ENCODE measurements around the gene PRKCE. TPM values are rescaled to one million over a fixed set of nuclear protein-coding genes. Genes with fewer than 3 reads are reported as not detected.
"Not testable (repeated sequence)": the region's sequence is repeated elsewhere in the genome, so short reads cannot be mapped to it uniquely, and the experiment has no call there.

The PRKCE gene
- total RNA-seq, 1 experiment from 2014 or later, result 17.7 TPM

DNA sequence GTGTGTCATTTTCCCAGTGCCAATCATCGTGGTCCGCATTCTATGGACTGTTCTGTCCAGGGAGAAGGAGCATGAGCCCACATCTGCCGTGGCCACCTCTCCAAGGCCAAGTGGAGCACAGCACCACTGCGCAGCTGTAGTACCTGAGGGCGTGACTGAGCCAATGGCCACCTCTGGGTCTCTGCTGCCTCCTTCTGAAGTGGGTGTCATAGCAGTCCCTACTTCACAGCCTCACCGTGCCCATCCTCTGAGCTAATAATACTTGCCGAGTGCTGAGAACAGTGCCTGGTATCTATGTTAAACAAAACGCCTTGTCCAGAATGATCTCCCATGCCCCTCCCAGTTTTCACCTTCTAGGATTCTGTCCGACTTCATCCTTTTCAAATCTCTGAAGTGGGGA is 256.1 kb downstream of the PRKCE start:
- DNase-seq (ENCODE audit: low spot score), result no peak

DNA sequence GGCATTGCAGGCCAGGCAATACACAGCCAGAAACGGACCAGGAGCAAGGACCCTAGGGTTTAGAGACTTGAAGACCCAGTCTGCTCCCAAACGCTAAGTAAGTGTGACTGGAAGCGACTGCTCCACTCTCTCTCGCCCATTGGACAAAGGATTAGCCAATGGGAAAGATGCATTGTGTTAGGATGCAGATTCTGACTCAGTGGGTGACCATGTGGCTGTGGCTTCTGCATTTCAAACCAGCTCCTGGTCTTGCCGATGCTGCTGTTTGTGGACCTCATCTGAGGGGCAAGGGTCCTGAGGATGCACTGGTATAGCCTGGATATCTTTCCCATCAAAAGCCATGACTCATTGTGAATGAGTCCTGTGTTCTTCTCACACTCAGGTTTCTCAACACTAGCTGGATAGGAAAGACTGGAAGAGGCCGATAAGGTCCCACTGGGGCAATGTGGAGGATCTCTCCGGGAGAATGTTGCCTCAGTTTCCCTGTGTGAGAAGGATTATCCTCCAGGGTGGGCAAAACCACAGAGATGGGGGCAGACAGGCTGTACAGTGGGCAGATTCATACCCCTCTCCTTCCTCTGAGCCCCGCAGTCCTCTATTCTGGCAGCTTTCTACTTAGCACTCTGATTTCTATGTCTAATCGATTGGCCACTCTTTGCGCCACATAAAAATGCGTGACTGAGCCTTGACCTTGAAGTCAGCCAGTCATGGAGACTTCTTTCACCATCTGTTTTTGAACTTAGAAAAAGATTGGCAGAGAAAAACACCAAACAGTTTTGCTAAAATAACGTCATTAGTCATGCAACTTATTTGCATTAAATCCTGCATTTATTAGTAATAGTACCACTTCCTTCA is 257.1 kb downstream of the PRKCE start:
- DNase-seq (ENCODE audit: low spot score), result no peak

DNA sequence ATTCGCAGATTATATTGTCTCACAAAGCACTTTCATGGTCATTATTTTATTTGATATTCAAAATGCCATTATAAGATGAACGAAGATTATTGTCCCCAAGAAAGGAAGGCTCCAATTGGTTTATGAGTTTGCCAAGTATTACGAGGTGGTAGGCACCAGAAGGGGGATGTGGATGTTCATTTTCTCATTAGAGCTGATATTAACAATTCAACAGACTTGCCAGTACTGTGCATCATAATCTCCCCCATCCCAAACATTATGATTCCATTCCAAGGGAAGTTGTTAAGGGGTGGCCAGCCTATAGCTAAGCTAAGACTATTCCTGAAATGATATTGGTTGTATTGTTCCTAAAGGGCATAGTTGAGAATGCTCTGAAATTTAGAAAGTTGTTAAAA is 257.7 kb downstream of the PRKCE start:
- DNase-seq (ENCODE audit: low spot score), result no peak

DNA sequence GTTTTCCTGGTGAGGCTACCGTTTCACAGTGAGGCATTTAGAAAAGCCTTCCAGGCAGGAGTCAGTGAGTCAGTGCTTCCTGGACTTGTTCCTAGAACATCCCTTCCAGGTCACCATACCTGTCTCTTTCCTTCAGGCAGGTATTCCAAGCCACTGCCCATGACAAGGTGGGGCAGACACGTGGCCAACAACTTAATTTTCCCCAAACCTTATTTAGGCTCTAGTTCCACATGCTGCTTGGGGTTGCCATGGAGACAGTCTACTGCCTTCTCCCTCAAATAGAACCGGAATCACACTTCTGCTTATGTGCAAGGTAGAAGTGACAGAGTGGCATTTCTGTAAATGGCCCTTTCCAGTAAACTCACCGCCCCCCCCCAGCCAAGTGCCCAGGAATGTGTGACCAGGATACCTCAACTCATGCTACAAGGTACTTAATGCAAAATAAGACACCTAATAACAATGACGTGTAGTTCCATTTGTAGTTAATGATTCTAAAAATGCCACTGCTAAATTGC is 258.3 kb downstream of the PRKCE start:
- DNase-seq (ENCODE audit: low spot score), result no peak

DNA sequence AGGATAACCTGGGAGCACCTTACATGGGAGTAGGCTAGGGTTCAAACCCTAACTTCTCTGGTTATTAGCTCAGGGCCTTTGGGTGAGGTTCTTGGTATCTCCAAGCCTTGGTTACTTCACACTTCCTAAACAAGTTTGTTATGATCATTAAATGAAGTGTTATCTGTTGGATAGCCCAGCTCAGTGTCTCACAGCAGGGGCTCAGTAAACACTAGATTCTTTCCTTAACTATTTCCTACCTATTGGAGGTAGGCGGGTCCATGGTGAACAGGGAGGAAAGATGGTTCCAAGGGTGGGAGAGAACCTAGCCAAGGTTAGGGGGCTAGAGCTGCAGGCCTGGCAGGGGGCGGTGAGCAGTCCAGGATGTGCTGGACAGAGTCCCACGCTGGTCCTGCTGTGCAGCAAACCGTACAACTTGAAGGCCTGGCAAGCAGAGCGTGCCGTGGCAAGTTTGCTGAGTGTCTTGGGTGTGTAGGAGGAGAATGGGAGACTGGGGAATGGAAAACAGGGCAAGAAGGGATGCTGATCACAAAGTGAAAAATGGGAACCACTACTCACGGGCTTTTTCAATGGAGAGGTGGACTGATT is 259.1 kb downstream of the PRKCE start:
- DNase-seq (ENCODE audit: low spot score), result no peak

DNA sequence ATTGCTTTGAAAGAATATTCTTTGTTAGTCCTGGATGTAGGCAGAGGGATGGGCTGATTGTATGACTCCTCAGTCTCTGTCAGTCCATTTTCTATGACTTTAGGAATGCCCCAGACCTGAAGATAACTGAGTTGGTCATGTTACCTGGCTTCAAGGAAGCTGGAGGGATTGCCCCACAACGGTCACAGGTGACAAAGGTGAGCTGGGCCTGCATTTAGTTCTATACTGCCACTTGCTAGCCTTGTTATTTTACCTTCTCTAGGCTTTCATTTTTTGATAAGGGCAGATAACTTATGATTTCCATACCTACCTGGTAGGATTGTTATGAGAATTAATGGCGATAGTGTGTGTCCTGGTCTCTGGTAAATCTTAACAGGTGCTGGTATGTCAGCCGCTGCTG is 260.1 kb downstream of the PRKCE start:
- no peak for DNase-seq (ENCODE audit: low spot score)

DNA sequence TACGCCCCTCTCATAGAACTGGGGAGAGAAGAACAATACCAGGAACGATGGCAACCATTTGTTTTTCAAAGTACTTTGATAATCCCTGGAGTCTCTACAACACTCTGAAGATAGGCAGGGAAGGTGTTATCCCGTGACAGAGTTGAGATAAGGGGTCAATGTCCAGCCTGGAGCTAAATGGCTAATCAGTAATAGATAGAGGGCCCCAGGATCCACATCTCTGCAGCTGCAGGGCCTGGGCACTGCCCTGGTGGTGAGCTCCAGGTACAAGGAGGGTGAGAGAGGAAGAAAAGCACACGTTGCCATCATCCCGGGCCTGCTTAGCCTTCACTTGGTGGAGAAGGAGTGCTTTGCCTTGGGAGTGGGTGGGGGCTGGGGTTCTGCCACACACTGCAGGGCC is 260.6 kb downstream of the PRKCE start:
- DNase-seq (ENCODE audit: low spot score), result no peak

DNA sequence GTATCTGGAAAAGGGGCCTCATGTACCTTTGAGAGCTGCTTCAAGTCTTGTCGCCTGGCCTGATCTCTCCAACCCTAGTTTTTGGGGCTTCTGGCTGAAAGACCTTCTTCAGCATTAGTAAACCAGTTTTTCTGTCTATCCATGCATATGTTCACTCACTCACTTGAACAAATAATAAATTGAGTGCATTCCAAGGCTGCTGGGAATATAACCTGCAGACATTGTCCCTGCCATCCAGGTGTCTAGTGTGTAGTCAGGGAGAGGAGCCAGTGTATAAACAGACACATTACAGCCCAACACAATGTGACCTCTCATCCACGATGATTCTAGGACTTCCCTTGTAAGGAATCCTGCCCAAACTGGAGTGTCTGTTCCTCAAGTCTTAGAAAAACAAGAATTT is 262.1 kb downstream of the PRKCE start:
- DNase-seq (ENCODE audit: low spot score), result no peak

DNA sequence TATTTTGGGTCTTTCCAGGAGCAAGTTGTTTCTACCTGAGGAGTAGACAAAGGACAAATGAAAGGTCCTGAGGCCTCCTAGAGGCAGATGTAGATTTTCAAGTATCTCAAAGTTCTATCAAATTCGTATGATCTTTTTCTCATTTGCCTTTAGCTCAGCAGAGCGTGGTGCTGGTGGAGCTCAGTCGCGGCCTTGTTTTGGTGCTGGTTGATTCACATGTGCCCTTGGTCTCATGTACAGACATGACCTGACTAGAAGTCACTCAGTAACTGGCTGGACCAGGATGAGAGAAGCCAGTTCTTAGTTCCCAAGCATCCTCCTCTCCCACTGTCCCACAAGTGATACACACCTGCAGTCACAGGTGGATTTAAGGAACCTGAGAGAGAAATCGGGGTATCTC is 264.0 kb downstream of the PRKCE start:
- DNase-seq (ENCODE audit: low spot score), result no peak

DNA sequence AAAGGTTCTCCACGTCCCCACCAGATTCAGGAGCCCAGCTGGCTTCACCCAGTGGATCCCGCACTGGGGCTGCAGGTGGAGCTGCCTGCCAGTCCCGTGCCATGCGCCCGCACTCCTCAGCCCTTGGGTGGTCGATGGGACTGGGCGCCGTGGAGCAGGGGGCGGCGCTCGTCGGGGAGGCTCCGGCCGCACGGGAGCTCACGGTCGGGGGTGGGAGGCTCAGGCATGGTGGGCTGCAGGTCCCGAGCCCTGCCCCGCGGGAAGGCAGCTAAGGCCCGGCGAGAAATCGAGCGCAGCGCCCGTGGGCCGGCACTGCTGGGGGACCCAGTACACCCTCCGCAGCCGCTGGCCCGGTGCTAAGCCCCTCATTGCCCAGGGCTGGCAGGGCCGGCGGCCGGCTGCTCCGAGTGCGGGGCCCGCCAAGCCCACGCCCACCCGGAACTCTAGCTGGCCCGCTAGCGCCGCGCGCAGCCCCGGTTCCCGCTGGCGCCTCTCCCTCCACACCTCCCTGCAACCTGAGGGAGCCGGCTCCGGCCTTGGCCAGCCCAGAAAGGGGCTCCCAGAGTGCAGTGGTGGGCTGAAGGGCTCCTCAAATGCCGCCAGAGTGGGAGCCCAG is 266.2 kb downstream of the PRKCE start:
- not testable (repeated sequence) for DNase-seq (ENCODE audit: low spot score)

DNA sequence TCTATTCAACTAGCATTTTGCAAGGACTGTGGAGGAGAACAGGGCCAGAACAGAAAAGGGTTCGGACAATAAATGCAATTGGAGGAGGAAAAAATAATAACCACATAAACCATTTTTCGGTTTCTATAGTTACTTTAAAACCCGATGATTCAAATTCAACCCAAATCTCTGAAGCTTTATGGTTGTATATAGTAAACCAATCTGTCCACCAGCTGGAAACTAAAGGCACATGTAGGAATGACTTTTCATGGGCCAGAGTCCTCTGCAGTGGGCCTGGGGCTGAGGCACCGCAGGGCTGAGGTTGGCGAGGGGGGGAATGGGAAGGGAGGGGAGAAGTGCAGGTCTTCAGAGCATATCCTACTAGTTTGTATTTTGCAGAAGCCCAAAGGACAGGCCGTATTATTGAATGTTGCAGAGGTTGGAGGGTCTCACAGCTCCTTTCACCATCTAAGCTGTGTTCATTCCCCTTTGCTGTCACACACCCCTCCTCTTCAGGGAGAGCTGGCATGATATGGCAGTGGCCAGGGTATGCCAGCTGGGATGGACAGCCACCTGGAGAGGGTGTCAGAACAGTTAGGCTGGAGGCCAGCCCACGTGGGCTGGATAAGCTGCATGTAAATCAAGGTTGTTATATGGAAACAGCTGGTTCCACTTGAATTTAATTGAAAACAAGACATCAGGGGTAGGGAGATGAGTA is 267.1 kb downstream of the PRKCE start:
- DNase-seq (ENCODE audit: low spot score), result no peak

DNA sequence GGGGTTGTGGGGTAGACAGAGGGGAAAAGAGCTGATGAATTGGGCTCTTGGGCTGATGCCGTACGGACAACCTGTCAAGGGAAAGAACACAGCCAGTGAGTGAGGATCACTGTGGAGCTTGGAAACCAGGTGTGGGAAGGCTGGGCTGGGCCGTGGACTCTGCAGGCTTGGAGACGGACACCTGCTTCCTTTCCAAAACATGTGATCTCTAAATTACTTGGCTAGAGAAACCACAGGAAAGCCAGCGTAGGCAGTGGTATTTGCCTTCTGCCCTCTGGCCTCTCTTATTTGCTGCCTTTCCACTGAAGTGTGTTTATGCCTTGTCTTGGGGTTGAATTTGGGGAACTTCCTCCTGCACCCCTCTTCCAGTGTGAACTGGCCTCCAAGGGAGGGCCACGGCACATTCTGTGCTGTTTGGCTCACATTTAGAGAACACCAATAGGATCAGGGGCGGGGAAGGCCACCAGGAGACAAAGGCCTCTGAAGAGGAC is 267.7 kb downstream of the PRKCE start:
- DNase-seq (ENCODE audit: low spot score), result no peak

DNA sequence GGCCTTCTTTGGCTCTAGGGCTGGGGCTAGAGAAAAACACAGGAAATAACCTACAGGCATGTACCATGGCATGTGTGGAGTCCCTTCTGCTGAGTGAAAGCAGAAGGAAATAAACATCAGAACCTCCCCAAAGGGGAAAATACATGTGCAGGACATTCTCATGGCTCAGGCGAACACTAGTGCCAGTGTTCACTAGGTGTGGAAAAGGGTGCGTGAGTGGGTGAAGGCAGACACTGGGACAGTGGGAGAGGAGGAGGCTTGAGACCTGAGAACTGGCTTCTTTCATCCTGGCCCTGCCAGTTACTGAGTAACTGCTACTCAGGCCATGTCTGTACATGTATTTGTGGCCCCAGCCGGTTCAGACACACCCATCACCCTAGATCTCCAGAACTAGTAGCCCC is 268.2 kb downstream of the PRKCE start:
- DNase-seq (ENCODE audit: low spot score), result no peak

DNA sequence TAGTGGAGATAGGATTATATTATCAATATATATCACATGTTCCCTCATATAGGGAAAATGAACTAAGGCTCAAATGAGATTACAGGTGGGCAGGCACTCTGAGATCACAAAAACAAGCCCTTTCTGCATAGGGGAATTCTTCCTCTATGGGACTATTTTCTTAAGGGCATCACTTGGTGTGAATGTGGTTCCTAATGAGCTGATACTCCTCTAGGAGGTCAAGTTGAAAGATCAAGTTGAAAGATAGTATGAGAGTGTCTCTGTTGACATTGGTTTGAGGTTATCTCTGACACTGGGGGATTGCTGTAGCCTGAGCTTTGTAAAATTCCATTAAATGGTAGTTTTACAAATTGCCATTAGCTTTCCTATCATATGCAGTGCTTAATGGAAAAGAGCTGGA is 270.4 kb downstream of the PRKCE start:
- DNase-seq (ENCODE audit: low spot score), result no peak

DNA sequence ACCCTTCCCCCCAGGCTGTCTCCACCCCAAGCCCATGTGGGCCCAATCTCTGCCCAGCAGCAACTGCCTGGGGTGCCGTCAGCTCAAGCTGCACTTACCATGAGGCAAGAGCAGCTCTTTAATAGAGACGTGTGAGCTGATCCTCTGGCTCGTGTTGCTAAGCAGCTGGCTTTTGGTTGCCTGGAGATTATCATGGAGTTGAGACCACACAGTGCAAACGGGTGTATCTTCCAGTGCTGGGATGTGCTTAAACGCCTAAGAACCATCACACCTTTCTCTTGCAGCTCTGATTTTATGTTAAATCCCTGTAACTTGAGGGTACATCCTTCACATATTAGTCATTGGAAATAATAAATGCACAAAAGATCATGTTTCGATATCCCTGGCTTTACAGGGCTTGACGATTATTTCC is 271.1 kb downstream of the PRKCE start:
- DNase-seq (ENCODE audit: low spot score), result no peak

DNA sequence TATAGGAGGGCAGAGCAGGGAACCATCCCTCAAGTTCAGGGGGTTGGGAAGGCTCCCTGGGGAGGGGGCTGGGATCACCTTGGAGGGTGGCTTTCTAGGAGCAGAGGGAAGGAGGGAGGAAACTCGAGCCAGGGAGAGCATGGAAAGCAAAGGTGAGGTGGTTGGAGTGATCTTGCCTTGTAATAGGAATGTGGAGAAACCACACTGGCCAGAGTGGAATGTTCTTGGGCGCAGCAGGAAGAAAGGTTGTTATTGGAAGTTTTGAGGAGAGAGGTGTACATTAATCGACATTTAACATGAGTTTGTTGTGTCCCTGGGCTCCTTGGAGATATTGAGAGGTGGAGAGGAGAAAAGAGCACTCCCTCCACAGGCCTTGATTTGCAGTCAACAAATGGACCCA is 272.2 kb downstream of the PRKCE start:
- no peak for DNase-seq (ENCODE audit: low spot score)

DNA sequence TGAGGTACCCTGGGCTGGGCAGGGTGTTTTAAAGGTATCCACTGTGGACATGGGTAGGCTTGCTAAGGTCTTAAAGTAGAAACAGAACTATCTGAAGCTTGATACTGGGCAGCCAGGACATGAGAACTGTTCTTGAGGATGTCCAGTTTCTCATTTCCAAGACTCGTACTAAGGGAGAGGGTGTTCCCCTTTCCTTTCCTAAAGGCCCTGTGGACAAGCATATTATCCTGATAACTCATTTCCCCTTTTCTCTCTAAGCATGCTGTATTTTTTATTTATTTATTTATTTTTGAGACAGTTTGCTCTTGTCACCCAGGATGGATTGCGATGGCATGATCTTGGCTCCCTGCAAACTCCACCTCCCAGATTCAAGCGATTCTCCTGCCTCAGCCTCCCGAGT is 273.6 kb downstream of the PRKCE start:
- no peak for DNase-seq (ENCODE audit: low spot score)

DNA sequence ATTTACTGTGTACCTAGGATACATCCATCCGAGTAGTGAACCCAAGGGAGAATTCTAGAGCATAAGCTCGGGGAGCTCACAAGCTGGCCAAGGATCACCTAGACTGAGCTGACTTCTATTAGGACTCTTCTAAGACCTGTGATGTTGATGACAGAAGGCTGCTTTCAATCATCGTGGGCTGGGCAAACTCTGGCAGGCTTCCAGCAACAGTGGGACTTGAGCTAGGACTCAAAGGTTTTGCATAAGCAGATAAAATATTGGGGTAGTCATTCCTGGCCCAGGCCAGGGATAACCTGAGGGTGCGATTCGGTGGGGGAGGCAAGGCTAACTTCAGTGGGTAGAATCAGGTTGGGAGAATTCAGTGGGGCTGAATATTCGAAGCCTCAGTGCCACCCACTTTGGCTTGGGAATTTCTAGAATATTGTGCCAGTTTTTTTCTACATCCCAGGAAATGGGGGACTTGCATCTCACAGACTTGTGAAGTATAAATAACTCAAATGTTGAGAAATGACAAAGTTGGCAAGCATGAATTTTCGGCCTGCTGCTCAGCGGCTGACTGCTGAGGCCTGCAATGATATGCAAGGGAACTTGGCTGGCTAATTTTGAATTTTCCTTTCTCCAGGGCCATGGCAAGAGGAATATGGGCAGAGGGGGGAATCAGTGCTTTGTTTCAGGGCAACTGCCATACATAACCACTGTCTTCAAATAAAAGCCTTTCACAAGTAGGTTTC is 274.3 kb downstream of the PRKCE start:
- DNase-seq (ENCODE audit: low spot score), result no peak

DNA sequence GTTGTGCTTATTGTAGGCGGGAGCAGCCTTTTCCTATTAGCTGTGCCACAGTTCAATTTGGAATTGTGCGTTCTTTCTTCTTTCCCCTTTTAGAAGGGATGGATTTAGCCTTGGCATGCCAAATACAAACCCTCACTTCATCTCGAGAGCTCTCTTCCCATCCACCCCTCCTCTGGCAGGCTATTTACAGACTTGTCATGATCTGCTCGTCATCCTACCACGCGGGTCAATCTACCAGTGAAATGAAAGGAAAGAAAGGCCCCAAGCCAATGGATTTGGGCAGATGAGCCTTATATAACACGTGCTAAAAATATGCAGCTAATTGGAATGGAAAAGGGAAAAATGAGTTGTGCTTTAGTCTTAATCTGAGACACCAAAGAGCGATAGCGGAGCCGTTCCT is 277.5 kb downstream of the PRKCE start:
- no peak for DNase-seq (ENCODE audit: low spot score)

DNA sequence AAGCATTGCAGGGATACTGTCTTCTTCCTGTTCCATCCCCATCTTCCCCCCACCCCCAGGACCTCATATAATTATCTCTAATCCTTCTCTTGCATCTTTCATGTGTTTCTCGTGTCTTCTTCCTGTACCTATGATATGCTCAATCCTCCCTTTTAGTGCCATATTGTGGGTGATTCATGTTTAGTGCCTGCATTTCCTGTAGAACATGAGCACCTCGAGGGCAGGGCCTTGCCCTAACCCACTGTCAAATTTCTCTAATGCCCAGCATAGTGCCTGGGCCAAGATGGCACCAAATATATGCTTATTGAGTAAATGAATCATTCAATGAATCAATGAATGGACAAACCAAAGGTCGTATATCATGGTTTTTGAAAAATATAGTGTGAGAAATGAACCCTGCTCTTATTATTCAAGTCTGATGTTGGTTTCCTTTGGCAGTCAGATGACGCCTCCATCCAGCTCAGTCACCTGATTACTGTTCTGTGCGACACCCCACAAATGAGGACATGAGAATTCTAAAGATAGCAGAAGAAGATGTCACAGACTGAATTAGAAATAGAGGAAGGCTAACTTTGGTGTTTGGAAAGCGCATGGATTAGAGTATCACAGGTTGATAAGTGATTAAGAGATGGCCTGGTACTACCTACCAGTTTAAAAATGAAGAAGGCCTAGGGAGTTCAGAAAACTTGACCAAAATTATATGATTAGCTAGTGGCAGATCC is 278.4 kb downstream of the PRKCE start:
- DNase-seq (ENCODE audit: low spot score), result no peak

DNA sequence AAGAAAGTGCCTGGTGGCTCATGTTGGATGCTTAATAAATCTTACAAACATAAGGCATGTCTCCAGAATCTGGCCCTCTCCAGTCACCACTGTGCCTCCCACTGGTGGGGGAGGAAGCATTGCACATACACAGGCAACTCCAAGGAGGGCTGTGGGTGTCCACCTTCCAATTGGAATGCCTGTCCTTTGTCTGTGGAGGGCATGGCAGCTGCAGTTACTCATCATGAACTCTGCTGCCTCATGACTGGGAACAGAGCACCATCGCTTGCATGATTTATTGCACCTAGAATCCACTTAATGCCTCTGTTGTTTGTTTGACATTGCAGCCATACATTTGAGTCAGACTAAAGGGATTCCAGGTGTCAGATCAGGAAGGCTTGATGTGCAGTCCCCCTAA is 278.9 kb downstream of the PRKCE start:
- peak; percentile 92 for DNase-seq (ENCODE audit: low spot score)
